H1 (cell line): ENCODE results near the gene DEDD2.

Experiments
- CTCF ChIP-seq, 3 experiments: IDR thresholded peaks; 1 replicate in 2 of 3; 2 replicates in 1 of 3; pipeline versions ENCODE4 v1.5.1 to v1.6.1; 2011; ENCODE audit warnings: low read length in 3 of 3, mild to moderate bottlenecking in 3 of 3, inconsistent platforms in 2 of 3, low read depth in 1 of 3, moderate library complexity in 1 of 3; ENCODE audit not compliant: insufficient read depth in 1 of 3; ENCODE audit errors: control extremely low read depth in 1 of 3
- E2F6 ChIP-seq: IDR thresholded peaks from 2 replicates; pipeline ENCODE4 v1.6.1; 2012; ENCODE audit warnings: inconsistent platforms
- RFX5 ChIP-seq: IDR thresholded peaks from 2 replicates; pipeline ENCODE4 v1.6.1; 2011; ENCODE audit warnings: low read depth, low read length, improper control_type of control experiment, borderline replicate concordance

GRCh38 chr19:42220751-42221097 lies 3.2 kb upstream of the DEDD2 start:
- TF ChIP-seq CTCF (IDR thresholded peaks at IDR 0.05; ENCODE audit: control extremely low read depth in 1 of 3, insufficient read depth in 1 of 3, low read depth in 1 of 3, low read length in 3 of 3) (no peak), RFX5 (no peak), E2F6 (no peak)
